RWPE2 (cell line): ENCODE results near the gene RIPK4.

Experiments
- ATAC-seq: fragments of 200-7000 bp; cut with Tn5 transposase; 3 replicates; pipeline ENCODE4 v1.9.1; 2021; ENCODE audit warnings: low read depth
- DNase-seq: peaks from one replicate; pipeline ENCODE4 v3.0.0-alpha.2; 2020; ENCODE audit warnings: low spot score
- H3K27ac ChIP-seq: fragments of 450-650 bp; 2 replicates; pipeline ENCODE4 v1.5.1; 2017; ENCODE audit warnings: mild to moderate bottlenecking; ENCODE audit not compliant: poor library complexity, severe bottlenecking
- H3K27me3 ChIP-seq: fragments of 250-450 bp; sonication (Bioruptor Pico); 2 replicates; pipeline ENCODE4 v1.5.1; 2021; ENCODE audit warnings: mild to moderate bottlenecking, moderate library complexity; ENCODE audit not compliant: insufficient read depth, poor library complexity, severe bottlenecking
- H3K36me3 ChIP-seq: fragments of 250-450 bp; sonication (Bioruptor Pico); 2 replicates; pipeline ENCODE4 v1.5.1; 2020; ENCODE audit warnings: low read depth, mild to moderate bottlenecking, moderate library complexity
- H3K4me1 ChIP-seq: fragments of 250-450 bp; sonication (Bioruptor Pico); 2 replicates; pipeline ENCODE4 v1.5.1; 2021; ENCODE audit warnings: mild to moderate bottlenecking, moderate library complexity; ENCODE audit not compliant: insufficient read depth, poor library complexity, severe bottlenecking
- H3K4me3 ChIP-seq: fragments of 250-450 bp; sonication (Bioruptor Pico); 2 replicates; pipeline ENCODE4 v1.5.1; 2021; ENCODE audit warnings: mild to moderate bottlenecking, moderate library complexity; ENCODE audit not compliant: severe bottlenecking
- H3K9me3 ChIP-seq: fragments of 250-450 bp; sonication (Bioruptor Pico); 2 replicates; pipeline ENCODE4 v1.5.1; 2021; ENCODE audit warnings: mild to moderate bottlenecking, moderate library complexity; ENCODE audit not compliant: severe bottlenecking
- TF ChIP-seq, protein P1 (sequence below): fragments of 450-650 bp; IDR thresholded peaks from one replicate; pipeline ENCODE4 v1.5.1; 2017; ENCODE audit warnings: mild to moderate bottlenecking, moderate library complexity; ENCODE audit not compliant: poor library complexity, severe bottlenecking

The RIPK4 gene

GRCh38 chr21:41709166-41709565, 57.7 kb downstream of the RIPK4 start:
- H3K36me3 ChIP-seq: no peaks in the 10 kb centered on the region
- no peak overlapping the region for H3K27ac ChIP-seq
- peaks cover 24% of the 10 kb centered on the region for H3K4me1 ChIP-seq
- H3K4me3 ChIP-seq: no peak overlapping the region
- DNase-seq (no peak), ATAC-seq (no peak)
- no peaks in the 10 kb centered on the region for H3K27me3 ChIP-seq
- no peaks in the 10 kb centered on the region for H3K9me3 ChIP-seq
- TF ChIP-seq, protein P1, sequence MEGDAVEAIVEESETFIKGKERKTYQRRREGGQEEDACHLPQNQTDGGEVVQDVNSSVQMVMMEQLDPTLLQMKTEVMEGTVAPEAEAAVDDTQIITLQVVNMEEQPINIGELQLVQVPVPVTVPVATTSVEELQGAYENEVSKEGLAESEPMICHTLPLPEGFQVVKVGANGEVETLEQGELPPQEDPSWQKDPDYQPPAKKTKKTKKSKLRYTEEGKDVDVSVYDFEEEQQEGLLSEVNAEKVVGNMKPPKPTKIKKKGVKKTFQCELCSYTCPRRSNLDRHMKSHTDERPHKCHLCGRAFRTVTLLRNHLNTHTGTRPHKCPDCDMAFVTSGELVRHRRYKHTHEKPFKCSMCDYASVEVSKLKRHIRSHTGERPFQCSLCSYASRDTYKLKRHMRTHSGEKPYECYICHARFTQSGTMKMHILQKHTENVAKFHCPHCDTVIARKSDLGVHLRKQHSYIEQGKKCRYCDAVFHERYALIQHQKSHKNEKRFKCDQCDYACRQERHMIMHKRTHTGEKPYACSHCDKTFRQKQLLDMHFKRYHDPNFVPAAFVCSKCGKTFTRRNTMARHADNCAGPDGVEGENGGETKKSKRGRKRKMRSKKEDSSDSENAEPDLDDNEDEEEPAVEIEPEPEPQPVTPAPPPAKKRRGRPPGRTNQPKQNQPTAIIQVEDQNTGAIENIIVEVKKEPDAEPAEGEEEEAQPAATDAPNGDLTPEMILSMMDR: no peak

GRCh38 chr21:41707960-41708330, 58.9 kb downstream of the RIPK4 start:
- DNase-seq: no peak

DNA sequence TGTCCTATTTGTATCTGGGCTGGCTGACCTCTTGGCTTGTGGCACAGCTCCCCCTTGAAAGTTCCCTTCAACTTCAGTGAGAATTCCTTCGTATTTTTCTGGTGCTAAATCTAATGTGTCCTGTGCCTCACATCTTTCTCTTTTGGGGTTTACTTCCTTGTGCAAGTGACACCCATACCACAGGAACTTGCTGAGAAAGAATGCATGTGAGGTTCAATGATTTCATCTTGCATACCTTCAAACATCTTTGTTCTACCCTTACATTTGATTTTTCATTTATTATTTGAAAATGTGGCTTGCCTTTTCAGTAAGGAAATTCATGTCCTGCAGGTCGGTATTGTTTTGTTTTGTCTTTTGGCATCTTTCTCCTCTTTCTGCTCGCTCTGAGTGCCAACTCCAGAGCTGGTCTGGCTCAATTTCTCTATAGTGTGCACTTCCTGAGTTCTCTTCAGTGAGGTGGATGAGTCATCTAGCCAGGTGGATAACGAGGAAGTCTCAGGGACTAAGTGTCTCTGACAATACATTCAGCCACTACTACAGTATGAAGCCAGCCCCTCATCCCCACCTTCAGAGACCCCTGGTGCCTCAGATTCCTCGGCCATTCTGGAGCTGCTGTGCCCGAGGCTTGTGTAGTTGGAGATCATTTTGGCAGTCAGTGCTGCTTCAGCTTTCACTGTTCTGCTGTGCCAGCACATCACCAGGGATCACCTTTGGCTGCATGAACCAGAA, 59.5 kb downstream of the RIPK4 start:
- peak overlapping the region; percentile 60 for H3K27ac ChIP-seq
- no peak for DNase-seq
- TF ChIP-seq, protein P1: no peak
- ATAC-seq: peak; percentile 82
- no peaks in the 10 kb centered on the region for H3K27me3 ChIP-seq
- peaks cover 24% of the 10 kb centered on the region for H3K4me1 ChIP-seq
- no peak overlapping the region for H3K4me3 ChIP-seq
- no peaks in the 10 kb centered on the region for H3K9me3 ChIP-seq
- no peaks in the 10 kb centered on the region for H3K36me3 ChIP-seq

More at GRCh38 chr21:41707960-41708330, 58.9 kb downstream of the RIPK4 start:
- Histone ChIP-seq H3K36me3 (no peaks in the 10 kb centered on the region), H3K9me3 (no peaks in the 10 kb centered on the region), H3K27me3 (no peaks in the 10 kb centered on the region), H3K4me1 (peaks cover 24% of the 10 kb centered on the region), H3K27ac (peak overlapping the region; percentile 60), H3K4me3 (no peak overlapping the region)
- no peak for ATAC-seq
- TF ChIP-seq, protein P1: no peak

- no peaks in the 10 kb centered on the region for H3K36me3 ChIP-seq
- peak overlapping the region; percentile 60 for H3K27ac ChIP-seq
- no peaks in the 10 kb centered on the region for H3K9me3 ChIP-seq
- DNase-seq (no peak), ATAC-seq (peak; percentile 30; the same call in 1 of the 3 replicates)
- H3K4me1 ChIP-seq: peaks cover 24% of the 10 kb centered on the region
- H3K27me3 ChIP-seq: no peaks in the 10 kb centered on the region
- TF ChIP-seq, protein P1: no peak
- H3K4me3 ChIP-seq: no peak overlapping the region
These were observed 60.2 kb downstream of the RIPK4 start for GRCh38 chr21:41706678-41707077.

DNA sequence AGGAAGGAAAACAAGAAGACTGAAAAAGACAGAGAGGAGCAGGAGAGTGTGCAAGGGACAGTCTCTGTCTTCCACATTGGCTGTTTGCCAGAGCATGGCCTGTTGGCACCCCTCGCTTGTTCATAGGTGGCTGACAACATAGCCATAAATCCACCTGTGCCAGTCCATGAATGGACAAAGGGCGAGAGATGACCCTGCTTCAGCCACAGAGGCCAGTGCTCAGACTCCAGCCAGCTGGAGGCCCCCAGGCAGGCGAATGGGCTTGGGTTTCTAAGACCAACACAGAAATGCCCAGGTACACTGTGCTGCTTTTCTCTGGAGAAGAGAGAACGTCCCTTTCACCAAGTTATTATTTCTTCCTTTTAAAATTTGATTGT, 60.6 kb downstream of the RIPK4 start:
- H3K4me3 ChIP-seq: no peak overlapping the region
- no peaks in the 10 kb centered on the region for H3K9me3 ChIP-seq
- ATAC-seq: no peak
- TF ChIP-seq, protein P1: no peak
- H3K4me1 ChIP-seq: peaks cover 24% of the 10 kb centered on the region
- DNase-seq: no peak
- H3K36me3 ChIP-seq: no peaks in the 10 kb centered on the region
- no peak overlapping the region for H3K27ac ChIP-seq
- no peaks in the 10 kb centered on the region for H3K27me3 ChIP-seq
